HK-2 (cell line): ENCODE measurements around the gene DHRS9.

ENCODE experiments used
- DNase-seq: peaks from one replicate; pipeline ENCODE4 v3.0.0-alpha.2; 2018; ENCODE audit not compliant: unreplicated experiment

The DHRS9 gene

GRCh38 chr2:169065864-169066517, 3.4 kb upstream of the DHRS9 start:
- no peak for DNase-seq

GRCh38 chr2:169066897-169067296, 2.5 kb upstream of the DHRS9 start:
- no peak for DNase-seq

GRCh38 chr2:169069833-169070232, 470 bp downstream of the DHRS9 start:
- DNase-seq: no peak

DNA sequence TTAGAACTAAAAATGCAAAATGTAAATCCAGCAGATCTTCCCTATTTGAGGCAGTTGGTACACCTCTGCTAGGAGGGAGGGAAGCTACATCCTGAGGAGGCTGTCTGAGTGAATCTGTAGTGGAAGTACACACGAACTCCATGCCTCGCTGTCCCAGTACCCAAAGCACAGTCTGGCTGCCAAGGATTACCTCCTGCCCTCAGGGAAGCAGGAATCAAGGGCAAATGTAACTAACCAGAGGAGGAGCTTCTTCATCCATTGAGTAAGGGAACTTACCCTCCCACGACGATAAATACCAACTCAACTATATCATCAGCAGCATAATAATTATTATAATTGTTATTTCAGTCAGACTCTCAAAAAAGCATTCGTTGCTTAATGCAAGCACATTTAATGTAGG, 2.1 kb downstream of the DHRS9 start:
- no peak for DNase-seq

- no peak for DNase-seq
Observed at GRCh38 chr2:169072163-169072925, 3.0 kb downstream of the DHRS9 start.

DNA sequence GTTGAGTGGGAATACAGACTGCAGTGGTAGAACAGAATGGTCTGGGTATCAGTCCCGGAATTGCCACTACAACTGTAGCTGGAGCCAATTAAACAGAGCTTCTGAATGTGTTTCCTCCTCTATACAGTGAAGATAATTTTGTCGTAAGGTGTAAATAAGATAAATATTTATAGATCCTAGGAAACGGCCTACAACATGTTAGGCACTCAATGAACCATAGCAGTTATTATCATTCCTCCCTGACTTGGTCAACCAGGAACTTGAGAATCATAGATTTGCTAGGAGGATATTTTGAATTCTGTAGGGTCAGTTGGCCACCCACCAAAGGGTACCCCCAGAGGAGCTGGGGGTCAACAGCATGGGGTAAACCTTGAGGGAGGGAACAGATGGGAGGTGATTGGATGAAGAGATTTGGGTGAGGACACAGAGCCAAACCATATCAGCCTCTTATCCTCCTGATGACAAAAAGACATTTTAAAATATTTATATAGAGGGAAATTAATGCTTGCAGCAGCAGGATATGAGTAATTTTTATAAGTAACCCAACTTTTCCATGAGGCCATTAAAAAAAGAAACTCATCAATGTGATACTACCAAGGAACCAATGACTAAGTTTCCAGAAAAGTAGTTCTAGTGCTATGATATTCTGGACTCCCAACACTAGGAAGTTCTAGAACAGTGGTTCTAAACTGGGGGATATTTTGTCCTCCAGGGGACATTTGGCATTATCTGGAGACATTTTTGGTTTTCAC, 4.0 kb downstream of the DHRS9 start:
- DNase-seq: no peak

DNA sequence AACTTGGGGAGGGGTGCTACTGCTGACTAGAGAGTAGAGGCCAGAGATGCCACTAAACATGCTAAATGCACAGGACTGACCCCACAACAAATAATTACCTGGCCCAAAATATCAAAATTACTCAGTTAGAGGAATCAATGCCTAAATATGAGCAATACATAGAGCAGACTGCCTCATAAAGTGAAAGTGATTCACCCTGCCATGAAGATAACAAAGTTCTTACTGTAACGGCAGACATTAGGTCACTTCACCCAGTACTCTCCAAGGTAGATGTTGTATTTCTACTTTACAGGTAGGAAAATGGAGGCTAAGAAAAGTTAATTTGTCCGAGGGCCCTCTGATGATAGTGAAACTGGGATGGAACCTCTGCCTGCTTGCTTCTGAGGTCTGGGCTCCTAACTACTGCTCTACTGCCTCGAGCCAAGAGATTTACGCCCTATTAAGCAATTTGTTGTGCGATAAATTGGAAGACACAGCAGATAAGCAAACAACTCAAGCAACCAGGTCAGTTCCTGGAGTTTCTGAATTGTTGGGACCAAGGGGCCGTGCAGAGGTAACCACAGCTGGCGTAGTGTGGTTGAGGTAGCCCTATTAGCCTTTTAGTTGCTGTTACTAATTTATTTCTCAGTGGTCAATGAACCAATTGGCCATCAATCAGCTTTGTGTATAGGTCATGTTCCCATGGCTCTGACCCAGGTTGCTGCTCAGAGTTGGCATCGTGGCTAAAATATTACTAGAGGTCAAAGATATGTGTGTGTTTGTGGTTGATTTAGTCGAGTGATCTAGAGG, 4.8 kb downstream of the DHRS9 start:
- DNase-seq: peak; percentile 74

DNA sequence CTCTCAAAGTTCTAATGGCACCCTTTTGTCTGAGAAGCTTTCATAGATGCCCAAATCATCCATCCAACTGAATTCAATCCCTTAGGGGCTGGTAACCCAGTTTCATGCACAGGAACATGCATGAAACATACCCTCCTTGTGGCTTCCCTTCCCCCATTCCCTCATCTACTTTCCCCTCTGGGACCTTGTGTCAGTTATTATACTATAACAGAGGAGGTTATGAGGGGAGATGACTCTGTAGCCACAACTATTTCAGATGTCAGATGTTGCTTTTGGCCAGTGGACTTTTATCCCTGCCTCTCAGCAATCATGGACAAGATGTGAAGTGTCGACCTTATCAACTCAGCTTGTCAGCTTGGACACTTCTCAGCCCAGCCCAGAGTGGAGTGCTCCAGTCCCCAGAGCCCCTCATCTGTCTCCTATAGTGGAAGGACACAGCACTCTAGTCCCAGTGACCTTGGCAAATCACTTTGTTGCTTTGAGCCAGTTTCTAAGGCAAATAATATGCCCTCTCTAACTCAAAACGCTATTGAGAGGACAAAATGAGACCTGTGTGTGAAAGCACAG, 8.4 kb downstream of the DHRS9 start:
- DNase-seq: no peak

GRCh38 chr2:169080250-169081069, 11.1 kb downstream of the DHRS9 start:
- DNase-seq: peak; percentile 47

- no peak for DNase-seq
Observed at GRCh38 chr2:169081551-169081950, 12.2 kb downstream of the DHRS9 start.

DNA sequence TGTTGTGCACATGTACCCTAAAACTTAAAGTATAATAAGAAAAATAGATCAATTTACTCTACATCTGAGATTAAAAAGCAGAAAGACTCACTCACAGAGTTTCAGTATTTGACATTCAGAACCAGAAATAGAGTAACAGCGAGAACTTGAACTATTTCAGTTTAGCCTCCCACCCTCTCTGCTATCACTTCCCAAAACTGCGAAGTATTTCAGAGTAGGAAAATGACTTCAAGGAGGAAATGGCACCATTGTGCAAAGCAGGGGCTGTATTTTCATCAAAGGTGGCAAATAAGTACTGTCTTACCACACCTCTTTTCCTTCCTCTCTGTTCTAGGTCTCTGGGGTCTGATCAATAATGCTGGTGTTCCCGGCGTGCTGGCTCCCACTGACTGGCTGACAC, 13.6 kb downstream of the DHRS9 start:
- no peak for DNase-seq

DNA sequence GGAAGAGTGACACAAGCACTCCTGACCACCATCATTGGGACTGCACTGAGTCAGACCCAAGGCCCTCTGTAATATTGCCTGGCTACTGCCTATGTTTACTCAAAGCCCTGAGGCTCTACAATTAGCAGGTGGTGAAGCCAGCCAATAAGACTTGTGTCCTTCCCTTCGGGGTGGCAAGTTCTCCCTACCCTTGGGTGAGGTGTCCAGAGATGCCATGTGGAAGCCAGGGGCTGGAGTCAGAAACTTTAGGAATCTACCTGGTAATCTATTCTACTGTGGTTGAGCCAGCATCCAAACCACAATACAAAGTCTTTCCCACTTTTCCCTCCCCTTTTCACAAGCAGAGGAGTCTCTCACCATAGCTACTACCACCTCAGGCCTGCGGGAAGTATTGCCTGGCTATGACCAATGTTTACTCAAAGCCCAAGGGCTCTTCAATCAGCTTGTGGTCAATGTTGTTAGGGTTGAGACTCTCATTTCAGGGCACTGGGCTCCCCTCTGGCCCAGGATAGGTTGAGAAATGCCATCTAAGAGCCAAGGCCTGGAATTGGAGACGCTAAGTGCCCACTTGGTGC, 17.6 kb downstream of the DHRS9 start:
- DNase-seq: no peak

DNA sequence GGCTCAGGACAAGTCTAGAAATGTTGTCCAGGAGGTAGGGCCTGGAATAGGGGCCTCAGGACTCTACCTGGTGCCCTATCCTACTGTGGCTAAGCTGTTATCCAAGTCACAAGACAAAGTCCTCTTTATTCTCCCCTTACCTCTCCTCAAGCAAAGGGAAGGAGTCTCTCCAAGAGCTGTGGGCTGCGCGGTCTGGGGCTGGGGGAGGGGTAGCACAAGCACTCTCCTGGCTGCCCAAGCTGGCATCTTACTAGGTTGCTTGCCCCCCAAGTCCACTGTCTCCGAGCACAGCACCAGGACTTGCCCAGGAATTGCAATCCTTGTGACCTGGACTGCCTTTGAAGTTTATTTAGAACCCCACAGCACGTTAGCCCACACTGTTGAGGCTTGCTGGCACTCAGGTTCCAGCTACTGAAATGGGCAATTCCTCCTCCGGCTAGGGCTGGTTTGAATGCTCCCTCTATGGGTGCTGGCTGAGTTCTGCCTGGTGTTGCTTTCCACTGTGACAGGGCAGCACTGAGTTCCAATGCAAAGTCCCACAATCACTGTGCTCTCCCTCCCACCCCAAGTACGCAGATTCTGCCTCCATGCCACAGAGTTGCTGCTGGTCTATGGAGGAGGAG, 18.5 kb downstream of the DHRS9 start:
- DNase-seq: no peak

- no peak for DNase-seq
Observed at GRCh38 chr2:169089182-169089581, 19.8 kb downstream of the DHRS9 start.

DNA sequence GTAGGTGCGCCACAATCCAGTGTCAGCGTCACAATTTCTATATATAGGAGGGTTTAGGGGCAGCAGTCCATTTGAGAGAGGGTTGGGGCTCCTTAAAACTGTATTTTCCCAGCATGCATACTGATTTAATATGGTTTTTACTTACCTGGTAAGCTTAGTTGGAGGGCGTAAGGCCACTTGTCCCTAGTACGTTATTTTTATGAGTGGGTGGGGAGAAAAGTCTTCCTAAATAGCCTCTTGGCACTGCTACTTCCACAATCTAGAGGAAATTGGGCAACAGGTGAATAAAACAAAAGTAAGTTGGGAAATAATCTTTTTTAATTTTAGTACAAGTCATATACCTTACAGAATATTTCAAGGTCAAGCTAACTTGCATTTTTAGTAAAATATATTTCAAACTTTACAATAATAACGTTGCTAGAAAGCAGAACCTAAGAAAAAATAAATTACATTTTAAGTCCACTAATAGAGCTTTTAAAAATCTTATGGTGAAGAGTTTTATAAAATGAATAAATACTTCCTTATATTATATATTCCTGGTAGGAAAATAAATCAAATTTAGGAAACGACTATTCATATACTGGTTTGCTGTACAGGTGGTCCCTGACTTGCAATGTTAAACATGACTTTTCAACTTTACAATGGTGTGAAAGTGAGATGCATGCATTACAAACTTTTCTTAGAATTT, 20.9 kb downstream of the DHRS9 start:
- no peak for DNase-seq

DNA sequence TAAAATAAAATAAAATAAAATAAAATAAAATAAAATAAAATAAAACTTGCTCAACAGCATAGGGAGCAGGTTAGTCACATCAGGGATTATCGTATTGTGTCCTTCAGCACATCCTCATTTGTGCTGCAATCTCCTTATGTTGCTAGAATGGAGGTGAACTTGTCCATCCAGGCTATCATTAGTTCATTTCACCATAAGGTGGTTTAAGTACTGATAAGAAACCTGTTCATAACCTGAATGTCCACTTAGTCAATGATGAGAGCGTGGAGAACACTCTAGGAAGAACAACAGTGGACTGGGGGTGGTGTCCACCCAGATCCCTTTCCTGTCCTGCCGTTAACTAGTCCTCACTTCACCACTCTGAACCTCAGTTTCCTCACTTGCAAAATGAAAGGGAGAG, 21.9 kb downstream of the DHRS9 start:
- DNase-seq: no peak

- DNase-seq: no peak
Observed at GRCh38 chr2:169091761-169092519, 22.6 kb downstream of the DHRS9 start.

DNA sequence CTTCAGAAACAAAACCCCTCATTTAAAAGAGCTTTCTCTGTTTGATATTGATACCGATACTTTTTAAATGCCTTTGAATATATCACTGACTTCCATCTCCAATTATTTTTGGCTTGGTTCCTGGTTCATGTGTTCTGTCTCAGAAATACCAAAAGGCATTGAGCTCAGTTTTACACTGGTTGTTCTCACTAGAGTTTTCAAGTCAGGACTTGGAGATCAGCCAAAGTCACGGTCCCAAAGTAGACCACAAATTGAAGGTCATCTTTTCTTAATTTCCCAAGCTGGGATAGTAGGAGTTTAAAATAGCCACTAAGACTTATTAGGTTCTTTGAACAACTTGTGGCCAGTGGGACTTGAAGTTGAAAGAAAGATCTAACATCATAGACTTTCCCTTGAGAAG, 24.2 kb downstream of the DHRS9 start:
- DNase-seq: no peak

DNA sequence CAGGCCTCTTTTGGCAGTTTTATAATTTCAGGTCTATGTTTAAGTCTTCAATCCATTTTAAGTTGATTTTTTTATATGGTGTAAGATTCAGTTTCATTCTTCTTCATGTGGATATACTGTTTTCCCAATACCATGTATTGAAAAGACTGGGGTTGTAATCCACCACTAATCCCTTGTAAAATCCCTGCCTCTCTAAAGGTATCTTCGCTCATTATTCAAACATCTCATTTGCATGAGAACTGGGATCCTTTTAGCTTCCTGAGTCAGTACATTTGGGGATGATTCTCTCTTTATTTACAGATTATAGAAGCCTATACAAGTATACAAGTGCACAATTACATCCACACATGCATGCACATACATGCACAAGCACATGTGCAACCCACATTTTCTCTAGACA, 25.3 kb downstream of the DHRS9 start:
- no peak for DNase-seq
